ENCODE results near the gene LRMDA.

- TF ChIP-seq CTCF (IDR thresholded peaks at IDR 0.05) (no peak), POLR2AphosphoS5 (IDR thresholded peaks at IDR 0.05) (no peak)
Measured at GRCh38 chr10:75742355-75742754, 310.9 kb downstream of the LRMDA start.
